K562 (cell line): ENCODE results near the gene CHRNA9. TPM values are rescaled to one million over a fixed set of nuclear protein-coding genes. Genes with fewer than 3 reads are reported as not detected.
A peak's percentile ranks its signal among the peaks of the same experiment; 100 is the strongest.

Experiments used
- ATAC-seq: fragments of 200-7000 bp; cut with Tn5 transposase; 3 replicates; pipeline ENCODE4 v1.9.1; 2020; ENCODE audit warnings: moderate library complexity
- BruUV-seq: library from RNA; stranded (reverse); fragments of 400-500 nt; replicated peaks from 2 replicates; lab custom pipeline; 2021; lab: Mats Ljungman, UMichigan
- CTCF ChIA-PET: fragments of 300-600 bp; formaldehyde crosslinking; extraction: SDS; loops from one replicate; lab custom pipeline; 2021; ENCODE audit warnings: low intra/inter-chr PET ratio; lab: Yijun Ruan, JAX
- POLR2A ChIA-PET: fragments of 300-600, 350-650 bp; sonication (Branson Sonifier 250); formaldehyde crosslinking; extraction: SDS; loops from one replicate; lab custom pipeline; 2021; ENCODE audit warnings: antibody characterized with exemption, inconsistent platforms; lab: Yijun Ruan, JAX
- DNase-seq, 4 experiments: peaks; one replicate each; pipeline versions ENCODE4 v3.0.0 to v3.0.0-alpha.2; 2011 to 2018; ENCODE audit warnings: low spot score in 3 of 4, mixed read lengths in 3 of 4; ENCODE audit errors: extremely low read depth in 1 of 4
- FAIRE-seq: peaks from 2 replicates; lab custom pipeline; 2011; peaks lifted over from hg19 to GRCh38; lab: Jason Lieb, UNC
- H2AFZ ChIP-seq: 2 replicates; pipeline ENCODE4 v1.6.0; 2011; ENCODE audit warnings: low read depth, low read length, control low read depth, inconsistent platforms
- H3K27ac ChIP-seq: fragments of 200-600 bp; 3 replicates; pipeline ENCODE4 v1.8.0; 2011; ENCODE audit warnings: low read depth, mild to moderate bottlenecking, control low read depth, inconsistent platforms, low read length, moderate library complexity, mixed read lengths; ENCODE audit errors: extremely low read depth
- H3K27me3 ChIP-seq, 2 experiments: fragments of 300-600 bp in 1 of 2; 2 replicates in 1 of 2; 3 replicates in 1 of 2; pipeline versions ENCODE4 v1.6.0 to v1.8.0; 2011; ENCODE audit warnings: inconsistent platforms in 2 of 2, low read length in 2 of 2, mild to moderate bottlenecking in 1 of 2, mixed read lengths in 1 of 2, moderate library complexity in 1 of 2; ENCODE audit not compliant: control insufficient read depth in 2 of 2, insufficient read depth in 2 of 2
- H3K36me3 ChIP-seq: fragments of 300-600 bp; 3 replicates; pipeline ENCODE4 v1.8.0; 2011; ENCODE audit warnings: mild to moderate bottlenecking, low read length, inconsistent platforms; ENCODE audit not compliant: control insufficient read depth, insufficient read depth
- H3K4me1 ChIP-seq, 2 experiments: fragments of 200-600 bp in 1 of 2; replicated peaks in 1 of 2; 2 replicates in 1 of 2; 3 replicates in 1 of 2; pipeline versions ENCODE4 v1.5.1 to v1.8.0; 2011; ENCODE audit warnings: inconsistent platforms in 2 of 2, low read length in 2 of 2, mild to moderate bottlenecking in 1 of 2, mixed read lengths in 1 of 2, moderate library complexity in 1 of 2; ENCODE audit not compliant: control insufficient read depth in 2 of 2, insufficient read depth in 2 of 2
- H3K4me2 ChIP-seq: 2 replicates; pipeline ENCODE4 v1.6.1; 2011; ENCODE audit warnings: low read length, control low read depth, inconsistent platforms, mixed read lengths; ENCODE audit not compliant: insufficient read depth
- H3K4me3 ChIP-seq: fragments of 200-600 bp; sonication (generic), shearing (Covaris generic); 2 replicates; pipeline ENCODE4 v1.5.1; 2016; ENCODE audit warnings: control low read depth, inconsistent platforms
- H3K79me2 ChIP-seq: fragments of 200-600 bp; 3 replicates; pipeline ENCODE4 v1.8.0; 2011; ENCODE audit warnings: low read length, inconsistent platforms; ENCODE audit not compliant: control insufficient read depth, insufficient read depth
- H3K9ac ChIP-seq, 2 experiments: 2 replicates each; pipeline versions ENCODE4 v1.6.0 to v1.6.1; 2011; ENCODE audit warnings: low read depth in 2 of 2, low read length in 2 of 2, control low read depth in 1 of 2, inconsistent platforms in 1 of 2, mild to moderate bottlenecking in 1 of 2, mixed read lengths in 1 of 2; ENCODE audit not compliant: insufficient read depth in 1 of 2
- H3K9me1 ChIP-seq: one replicate; pipeline ENCODE4 v1.6.0; 2011; ENCODE audit warnings: inconsistent platforms, mild to moderate bottlenecking, low read length, moderate library complexity; ENCODE audit not compliant: control insufficient read depth, insufficient read depth
- H3K9me3 ChIP-seq: replicated peaks from 2 replicates; pipeline ENCODE4 v1.5.1; 2011; ENCODE audit warnings: low read depth, low read length, inconsistent platforms; ENCODE audit not compliant: control insufficient read depth, insufficient read depth
- H4K20me1 ChIP-seq: replicated peaks from 2 replicates; pipeline ENCODE4 v1.6.1; 2011; ENCODE audit warnings: low read length, inconsistent platforms, mixed read lengths; ENCODE audit not compliant: control insufficient read depth, insufficient read depth
- MAFG ChIP-seq: fragments of 450-650 bp; conservative IDR thresholded peaks from 2 replicates; pipeline ENCODE4 v1.6.1; 2016; ENCODE audit warnings: missing genetic modification characterization, missing compliant biosample characterization
- NFE2 ChIP-seq: IDR thresholded peaks from 2 replicates; pipeline ENCODE4 v1.6.1; 2014; ENCODE audit warnings: antibody characterized with exemption, low read depth
- RBM25 ChIP-seq: fragments of 200-400 bp; formaldehyde crosslinking; IDR thresholded peaks from 2 replicates; pipeline ENCODE4 v1.6.1; 2018; ENCODE audit warnings: low read length, low read depth, moderate library complexity; ENCODE audit not compliant: severe bottlenecking
- ZNF316 ChIP-seq: fragments of 450-650 bp; IDR thresholded peaks from 2 replicates; pipeline ENCODE4 v1.6.1; 2016
- WGBS: fragments of 100-300 bp; shearing (Covaris generic); methylation state at CpG from one replicate; pipeline ENCODE4 v1.1.6; 2016; ENCODE audit warnings: low coverage, mixed read lengths; ENCODE audit not compliant: insufficient coverage; ENCODE audit errors: missing lambda C conversion rate; 5-methylcytosine and 5-hydroxymethylcytosine counted together
- in situ Hi-C: fragments of 300-500 bp; cut with MboI; formaldehyde crosslinking; loops from 4 replicates; pipeline ENCODE4 v1.15.0; 2018; ENCODE audit warnings: inconsistent platforms, mixed read lengths
- intact Hi-C: fragments of 100-400 bp; cut with micrococcal nuclease; formaldehyde crosslinking; loops from 2 replicates; pipeline ENCODE4 v1.14.2; 2022
- polyA plus RNA-seq, 8 experiments: library from polyadenylated mRNA; depleted of rRNA in 4 of 8; stranded (reverse) in 5 of 8; unstranded in 3 of 8; fragments of >200 nt; fragmentation: Nextera tagmentation in 2 of 8; fragmentation: Illumina TruSeq in 1 of 8; extraction: Ambion mirVana in 2 of 8; extraction: Trizol in 1 of 8; gene quantifications; 2 replicates each; pipeline versions ENCODE4 v1.2.1 to v1.2.3, GENCODE V29; 2011 to 2014; ENCODE audit warnings: inconsistent platforms in 1 of 8, missing spikeins in 1 of 8
- total RNA-seq, 7 experiments: library from RNA; depleted of rRNA in 6 of 7; stranded (reverse); fragments of >200 nt in 6 of 7; fragmentation: Illumina TruSeq in 2 of 7; extraction: Trizol in 2 of 7; gene quantifications; 2 replicates each; pipeline versions ENCODE4 v1.2.1 to v1.2.3, GENCODE V29; 2011 to 2021; ENCODE audit warnings: low replicate concordance in 1 of 7
- TF ChIP-seq, protein P1 (sequence below): sonication (generic); IDR thresholded peaks from 2 replicates; pipeline ENCODE4 v1.6.1; 2016
- TF ChIP-seq, protein P2 (sequence below): sonication (generic); formaldehyde crosslinking; IDR thresholded peaks from 2 replicates; pipeline ENCODE4 v1.8.1; 2022; ENCODE audit warnings: missing genetic modification reagents
- TF ChIP-seq, protein P3 (sequence below): fragments of 450-650 bp; IDR thresholded peaks from 2 replicates; pipeline ENCODE4 v1.6.1; 2016; ENCODE audit warnings: antibody characterized with exemption

CHRNA9 gene
- total and polyA plus RNA-seq, 9 of the 15 experiments (the other 6 are each of a cell fraction or from before 2014, with no cell fraction given) = not detected

DNA sequence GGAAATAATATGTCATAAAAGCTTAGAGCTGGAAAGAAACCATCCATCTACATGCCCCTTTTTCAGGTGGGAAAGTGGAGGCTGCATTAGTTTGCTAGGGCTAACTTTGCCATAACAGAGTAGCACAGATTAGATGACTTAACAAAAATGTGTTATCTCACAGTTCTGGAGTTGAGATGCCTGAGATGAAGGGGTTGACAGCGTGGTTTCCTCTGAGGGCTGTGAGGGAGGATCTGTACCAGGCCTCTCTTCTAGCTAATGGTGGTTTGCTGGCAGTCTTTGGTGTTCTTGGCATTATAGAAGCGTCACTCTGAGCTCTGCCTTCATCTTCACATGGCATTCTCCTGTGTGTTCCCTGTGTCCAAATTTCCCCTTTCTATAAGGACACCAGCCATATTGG is 2.4 kb downstream of the CHRNA9 start:
- Histone ChIP-seq H2AFZ (no peak overlapping the region), H3K27me3 (peaks cover 35 to 65% of the 10 kb centered on the region in 2 experiments), H4K20me1 (no peaks in the 10 kb centered on the region), H3K4me3 (no peak overlapping the region), H3K27ac (no peak overlapping the region), H3K4me2 (no peak overlapping the region), H3K9me1 (no peaks in the 10 kb centered on the region), H3K9me3 (no peaks in the 10 kb centered on the region), H3K4me1 (peaks cover 0 to 11% of the 10 kb centered on the region in 2 experiments; a peak in 3 of 5 replicates), H3K9ac (no peak overlapping the region), H3K79me2 (no peaks in the 10 kb centered on the region), H3K36me3 (no peaks in the 10 kb centered on the region)
- DNase-seq (no peak), ATAC-seq (no peak), FAIRE-seq (no peak)
- in situ Hi-C loops = no loop called here
- WGBS = 0% methylated on average over 2 of the region's 2 CpGs
- no TSS peak for BruUV-seq
- intact Hi-C loops = no loop called here
- POLR2A ChIA-PET = interaction anchor here (0.6 kb wide), 2 partner anchors 18 to 274 kb away, joined by 3 to 4 read pairs; no protein-coding TSS in a partner anchor
- TF ChIP-seq MAFG (tag) (0 out of 2 replicates have a peak, but pooled peaks have one; percentile 21), ZNF316 (peak; percentile 37), NFE2 (0 out of 2 replicates have a peak, but pooled peaks have one; percentile 36), RBM25 (peak; percentile 27)
- TF ChIP-seq, protein P1, sequence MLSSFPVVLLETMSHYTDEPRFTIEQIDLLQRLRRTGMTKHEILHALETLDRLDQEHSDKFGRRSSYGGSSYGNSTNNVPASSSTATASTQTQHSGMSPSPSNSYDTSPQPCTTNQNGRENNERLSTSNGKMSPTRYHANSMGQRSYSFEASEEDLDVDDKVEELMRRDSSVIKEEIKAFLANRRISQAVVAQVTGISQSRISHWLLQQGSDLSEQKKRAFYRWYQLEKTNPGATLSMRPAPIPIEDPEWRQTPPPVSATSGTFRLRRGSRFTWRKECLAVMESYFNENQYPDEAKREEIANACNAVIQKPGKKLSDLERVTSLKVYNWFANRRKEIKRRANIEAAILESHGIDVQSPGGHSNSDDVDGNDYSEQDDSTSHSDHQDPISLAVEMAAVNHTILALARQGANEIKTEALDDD = 0 out of 2 replicates have a peak, but pooled peaks have one; percentile 38
- TF ChIP-seq, protein P2, sequence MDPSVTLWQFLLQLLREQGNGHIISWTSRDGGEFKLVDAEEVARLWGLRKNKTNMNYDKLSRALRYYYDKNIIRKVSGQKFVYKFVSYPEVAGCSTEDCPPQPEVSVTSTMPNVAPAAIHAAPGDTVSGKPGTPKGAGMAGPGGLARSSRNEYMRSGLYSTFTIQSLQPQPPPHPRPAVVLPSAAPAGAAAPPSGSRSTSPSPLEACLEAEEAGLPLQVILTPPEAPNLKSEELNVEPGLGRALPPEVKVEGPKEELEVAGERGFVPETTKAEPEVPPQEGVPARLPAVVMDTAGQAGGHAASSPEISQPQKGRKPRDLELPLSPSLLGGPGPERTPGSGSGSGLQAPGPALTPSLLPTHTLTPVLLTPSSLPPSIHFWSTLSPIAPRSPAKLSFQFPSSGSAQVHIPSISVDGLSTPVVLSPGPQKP (CRISPR knock-in tag) = no peak
- TF ChIP-seq, protein P3, sequence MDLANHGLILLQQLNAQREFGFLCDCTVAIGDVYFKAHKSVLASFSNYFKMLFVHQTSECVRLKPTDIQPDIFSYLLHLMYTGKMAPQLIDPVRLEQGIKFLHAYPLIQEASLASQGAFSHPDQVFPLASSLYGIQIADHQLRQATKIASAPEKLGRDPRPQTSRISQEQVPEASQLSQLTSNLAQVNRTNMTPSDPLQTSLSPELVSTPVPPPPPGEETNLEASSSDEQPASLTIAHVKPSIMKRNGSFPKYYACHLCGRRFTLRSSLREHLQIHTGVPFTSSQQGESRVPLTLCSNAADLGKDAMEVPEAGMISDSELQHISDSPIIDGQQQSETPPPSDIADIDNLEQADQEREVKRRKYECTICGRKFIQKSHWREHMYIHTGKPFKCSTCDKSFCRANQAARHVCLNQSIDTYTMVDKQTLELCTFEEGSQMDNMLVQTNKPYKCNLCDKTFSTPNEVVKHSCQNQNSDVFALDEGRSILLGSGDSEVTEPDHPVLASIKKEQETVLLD = no peak
- CTCF ChIA-PET = no interaction called here
